ENCODE measurements around the gene ENDOV. TPM values are rescaled to one million over a fixed set of nuclear protein-coding genes. Genes with fewer than 3 reads are reported as not detected.
A peak's percentile ranks its signal among the peaks of the same experiment; 100 is the strongest.

The ENDOV gene
- total RNA-seq, 1 donor from 2014 or later, result 36.1 TPM

DNA sequence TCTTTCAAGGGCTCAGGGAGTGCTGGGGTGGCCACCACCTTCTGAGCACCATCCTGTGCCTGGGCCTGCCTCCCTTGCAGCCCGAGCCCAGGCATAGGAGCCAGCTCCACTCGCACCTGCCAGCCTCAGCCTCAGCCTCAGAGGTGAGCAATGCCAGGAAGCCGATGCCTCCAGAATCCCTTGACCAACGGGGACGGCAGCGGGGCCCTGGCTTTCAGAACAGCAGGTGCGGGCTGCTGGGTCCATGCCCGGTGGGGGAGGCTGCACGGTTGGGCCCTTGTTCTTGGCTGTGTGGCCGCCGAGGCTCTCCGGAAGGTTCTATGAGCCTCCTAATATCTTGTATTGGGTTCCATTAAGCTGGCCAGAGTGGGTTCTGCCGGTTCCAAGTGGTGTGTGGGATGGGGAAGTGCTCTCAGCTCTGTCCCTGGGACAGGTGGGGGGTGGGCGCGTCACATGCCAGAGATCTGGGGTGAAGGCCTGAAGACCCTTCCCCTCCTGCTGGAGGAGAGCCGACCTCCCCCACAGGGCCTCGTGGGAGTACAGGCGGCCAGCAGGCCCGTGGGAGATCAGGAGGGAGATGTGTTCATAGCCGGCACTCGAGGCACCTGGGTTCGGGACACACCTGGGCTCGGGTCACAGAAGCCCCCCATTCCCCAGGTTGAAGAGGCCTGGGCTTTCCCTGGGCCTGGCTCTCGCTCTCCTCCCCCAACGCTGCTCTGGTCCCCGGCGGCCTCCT is 34.4 kb downstream of the ENDOV start:
- no peaks in the 10 kb centered on the region for H3K9me3 Mint-ChIP-seq (ENCODE audit: low read depth)
- no peak overlapping the region for H3K4me3 Mint-ChIP-seq (ENCODE audit: low read depth)
- DNase-seq (ENCODE audit: low spot score, unreplicated experiment), result no peak
- no peak for TF ChIP-seq CTCF (IDR thresholded peaks at IDR 0.05; ENCODE audit: unreplicated experiment)
- H3K36me3 Mint-ChIP-seq (ENCODE audit: insufficient read depth), result no peaks in the 10 kb centered on the region
- H3K27ac Mint-ChIP-seq, result no peak overlapping the region
- peaks cover 3% of the 10 kb centered on the region for H3K27me3 Mint-ChIP-seq
- H3K4me1 Mint-ChIP-seq (ENCODE audit: low read depth), result peaks cover 12% of the 10 kb centered on the region

GRCh38 chr17:80449930-80450576 is 35.1 kb downstream of the ENDOV start:
- Mint-ChIP-seq H3K27ac (no peak overlapping the region), H3K4me3 (ENCODE audit: low read depth) (no peak overlapping the region), H3K9me3 (ENCODE audit: low read depth) (no peaks in the 10 kb centered on the region), H3K27me3 (peaks cover 3% of the 10 kb centered on the region), H3K4me1 (ENCODE audit: low read depth) (peaks cover 13% of the 10 kb centered on the region), H3K36me3 (ENCODE audit: insufficient read depth) (no peaks in the 10 kb centered on the region)
- TF ChIP-seq CTCF (IDR thresholded peaks at IDR 0.05; ENCODE audit: unreplicated experiment), result no peak
- no peak for DNase-seq (ENCODE audit: low spot score, unreplicated experiment)

GRCh38 chr17:80451104-80451775 is 36.3 kb downstream of the ENDOV start:
- H3K27ac Mint-ChIP-seq, result no peak overlapping the region
- H3K4me3 Mint-ChIP-seq (ENCODE audit: low read depth), result no peak overlapping the region
- TF ChIP-seq CTCF (IDR thresholded peaks at IDR 0.05; ENCODE audit: unreplicated experiment), result no peak
- peaks cover 3% of the 10 kb centered on the region for H3K27me3 Mint-ChIP-seq
- no peaks in the 10 kb centered on the region for H3K36me3 Mint-ChIP-seq (ENCODE audit: insufficient read depth)
- H3K9me3 Mint-ChIP-seq (ENCODE audit: low read depth), result no peaks in the 10 kb centered on the region
- DNase-seq (ENCODE audit: low spot score, unreplicated experiment), result no peak
- peaks cover 19% of the 10 kb centered on the region for H3K4me1 Mint-ChIP-seq (ENCODE audit: low read depth)

GRCh38 chr17:80452173-80452915 is 37.4 kb downstream of the ENDOV start:
- no peak for DNase-seq (ENCODE audit: low spot score, unreplicated experiment)
- H3K4me3 Mint-ChIP-seq (ENCODE audit: low read depth), result peak overlapping the region; percentile 90
- H3K27me3 Mint-ChIP-seq, result peaks cover 7% of the 10 kb centered on the region
- no peaks in the 10 kb centered on the region for H3K9me3 Mint-ChIP-seq (ENCODE audit: low read depth)
- no peaks in the 10 kb centered on the region for H3K36me3 Mint-ChIP-seq (ENCODE audit: insufficient read depth)
- TF ChIP-seq CTCF (IDR thresholded peaks at IDR 0.05; ENCODE audit: unreplicated experiment), result no peak
- H3K4me1 Mint-ChIP-seq (ENCODE audit: low read depth), result peaks cover 19% of the 10 kb centered on the region
- H3K27ac Mint-ChIP-seq, result no peak overlapping the region
